H9 (cell line): ENCODE results near the gene GNL1. TPM values are rescaled to one million over a fixed set of nuclear protein-coding genes. Genes with fewer than 3 reads are reported as not detected.

Source experiments
- DNase-seq: peaks from one replicate; pipeline ENCODE4 v3.0.0-alpha.2; 2017
- H2AFZ ChIP-seq: one replicate; pipeline ENCODE4 v1.6.1; 2013; ENCODE audit warnings: mild to moderate bottlenecking, low read length, control low read depth, moderate library complexity
- H2AK5ac ChIP-seq: 2 replicates; pipeline ENCODE4 v1.6.1; 2013; ENCODE audit warnings: low read length, control low read depth, mixed read lengths; ENCODE audit not compliant: insufficient read length
- H2BK120ac ChIP-seq: one replicate; pipeline ENCODE4 v1.6.1; 2013; ENCODE audit warnings: low read depth, mild to moderate bottlenecking, low read length, control low read depth, inconsistent platforms; ENCODE audit not compliant: poor library complexity, severe bottlenecking
- H2BK12ac ChIP-seq: 2 replicates; pipeline ENCODE4 v1.6.1; 2013; ENCODE audit warnings: low read length, control low read depth, mixed read lengths, low read depth; ENCODE audit not compliant: insufficient read length
- H2BK15ac ChIP-seq: 2 replicates; pipeline ENCODE4 v1.6.1; 2013; ENCODE audit warnings: low read depth, low read length, control low read depth
- H2BK20ac ChIP-seq: one replicate; pipeline ENCODE4 v1.6.1; 2013; ENCODE audit warnings: low read depth, mild to moderate bottlenecking, low read length, control low read depth, inconsistent platforms; ENCODE audit not compliant: poor library complexity, severe bottlenecking
- H2BK5ac ChIP-seq: 2 replicates; pipeline ENCODE4 v1.6.1; 2013; ENCODE audit warnings: low read length, control low read depth, mixed read lengths; ENCODE audit not compliant: insufficient read length
- H3K14ac ChIP-seq: 2 replicates; pipeline ENCODE4 v1.6.1; 2013; ENCODE audit warnings: low read length, control low read depth; ENCODE audit not compliant: insufficient read depth
- H3K18ac ChIP-seq: 2 replicates; pipeline ENCODE4 v1.6.1; 2013; ENCODE audit warnings: low read depth, mild to moderate bottlenecking, mixed read lengths, low read length, control low read depth; ENCODE audit not compliant: insufficient read length
- H3K23ac ChIP-seq: 2 replicates; pipeline ENCODE4 v1.6.1; 2013; ENCODE audit warnings: low read length, control low read depth, mixed read lengths, low read depth; ENCODE audit not compliant: insufficient read length
- H3K23me2 ChIP-seq: 2 replicates; pipeline ENCODE4 v1.6.1; 2013; ENCODE audit warnings: low read depth, mild to moderate bottlenecking, mixed read lengths, low read length, control low read depth; ENCODE audit not compliant: insufficient read length, poor library complexity, severe bottlenecking
- H3K27ac ChIP-seq: 2 replicates; pipeline ENCODE4 v1.5.1; 2013; ENCODE audit warnings: low read length, control low read depth, mixed read lengths, low read depth; ENCODE audit not compliant: insufficient read length
- H3K27me3 ChIP-seq: 2 replicates; pipeline ENCODE4 v1.6.1; 2013; ENCODE audit warnings: low read length, control low read depth, inconsistent platforms; ENCODE audit not compliant: insufficient read depth
- H3K4ac ChIP-seq: 2 replicates; pipeline ENCODE4 v1.6.1; 2013; ENCODE audit warnings: low read depth, mild to moderate bottlenecking, control low read depth, inconsistent platforms, low read length, moderate library complexity
- H3K4me1 ChIP-seq: 2 replicates; pipeline ENCODE4 v1.6.1; 2013; ENCODE audit warnings: low read length, control low read depth, inconsistent platforms; ENCODE audit not compliant: insufficient read depth
- H3K4me2 ChIP-seq: 2 replicates; pipeline ENCODE4 v1.6.1; 2013; ENCODE audit warnings: low read length, control low read depth, mixed read lengths; ENCODE audit not compliant: insufficient read length, insufficient read depth
- H3K56ac ChIP-seq: 2 replicates; pipeline ENCODE4 v1.6.1; 2013; ENCODE audit warnings: low read depth, mild to moderate bottlenecking, mixed read lengths, low read length, control low read depth; ENCODE audit not compliant: insufficient read length
- H3K79me1 ChIP-seq: 2 replicates; pipeline ENCODE4 v1.6.1; 2013; ENCODE audit warnings: low read depth, mild to moderate bottlenecking, moderate library complexity, low read length, control low read depth, inconsistent platforms; ENCODE audit not compliant: insufficient read depth, poor library complexity, severe bottlenecking
- H3K79me2 ChIP-seq: 2 replicates; pipeline ENCODE4 v1.6.1; 2013; ENCODE audit warnings: low read length, control low read depth, inconsistent platforms; ENCODE audit not compliant: insufficient read depth
- H3K9ac ChIP-seq: 2 replicates; pipeline ENCODE4 v1.6.1; 2013; ENCODE audit warnings: low read length, control low read depth, mixed read lengths; ENCODE audit not compliant: insufficient read length; ENCODE audit errors: extremely low read depth
- H3K9me3 ChIP-seq: one replicate; pipeline ENCODE4 v1.6.1; 2013; ENCODE audit warnings: low read depth, low read length, inconsistent platforms; ENCODE audit not compliant: control insufficient read depth
- H3T11ph ChIP-seq: one replicate; pipeline ENCODE4 v1.6.1; 2013; ENCODE audit warnings: mild to moderate bottlenecking, low read length, control low read depth, inconsistent platforms
- H4K20me1 ChIP-seq: one replicate; pipeline ENCODE4 v1.6.1; 2013; ENCODE audit not compliant: control insufficient read depth, insufficient read length, insufficient read depth
- H4K5ac ChIP-seq: 2 replicates; pipeline ENCODE4 v1.6.1; 2013; ENCODE audit warnings: low read depth, mild to moderate bottlenecking, mixed read lengths, low read length, control low read depth; ENCODE audit not compliant: insufficient read length
- H4K8ac ChIP-seq: replicated peaks from 2 replicates; pipeline ENCODE4 v1.6.1; 2013; ENCODE audit warnings: low read length, control low read depth, mixed read lengths, low read depth; ENCODE audit not compliant: insufficient read length
- H4K91ac ChIP-seq: 2 replicates; pipeline ENCODE4 v1.6.1; 2013; ENCODE audit warnings: low read depth, mild to moderate bottlenecking, moderate library complexity, mixed read lengths, low read length, control low read depth; ENCODE audit not compliant: insufficient read length
- H3K27ac Mint-ChIP-seq, 3 experiments: 2 replicates in 2 of 3; 3 replicates in 1 of 3; pipeline ENCODE4 v1.8.0; 2020 to 2021; ENCODE audit warnings: mixed read lengths in 3 of 3, mild to moderate bottlenecking in 1 of 3, moderate library complexity in 1 of 3
- H3K27me3 Mint-ChIP-seq: 2 replicates; pipeline ENCODE4 v1.8.0; 2021; ENCODE audit warnings: low read depth, mild to moderate bottlenecking, moderate library complexity, mixed read lengths
- H3K36me3 Mint-ChIP-seq, 3 experiments: 2 replicates in 2 of 3; 3 replicates in 1 of 3; pipeline ENCODE4 v1.8.0; 2020 to 2021; ENCODE audit warnings: low read depth in 3 of 3, mixed read lengths in 3 of 3; ENCODE audit not compliant: insufficient read depth in 1 of 3
- H3K4me1 Mint-ChIP-seq, 2 experiments: 2 replicates each; pipeline ENCODE4 v1.8.0; 2020; ENCODE audit warnings: mixed read lengths in 2 of 2
- H3K4me3 Mint-ChIP-seq, 2 experiments: 2 replicates in 1 of 2; 3 replicates in 1 of 2; pipeline ENCODE4 v1.8.0; 2020 to 2021; ENCODE audit warnings: mild to moderate bottlenecking in 2 of 2, mixed read lengths in 2 of 2, moderate library complexity in 1 of 2
- H3K9me3 Mint-ChIP-seq, 2 experiments: 2 replicates in 1 of 2; 3 replicates in 1 of 2; pipeline ENCODE4 v1.8.0; 2020; ENCODE audit warnings: mild to moderate bottlenecking in 2 of 2, mixed read lengths in 2 of 2, moderate library complexity in 1 of 2
- CTCF ChIP-seq: fragments of 200-600 bp; sonication (generic); conservative IDR thresholded peaks from 3 replicates; pipeline ENCODE4 v1.8.0; 2021; ENCODE audit warnings: antibody characterized with exemption, mild to moderate bottlenecking
- WGBS: extraction: QIAGEN DNeasy Blood & Tissue Kit; methylation state at CpG from one replicate; pipeline ENCODE4 v1.1.7; 2013; ENCODE audit warnings: missing lambda C conversion rate, low lambda C conversion rate, mixed read lengths; ENCODE audit not compliant: insufficient read length; ENCODE audit errors: extremely low coverage; 5-methylcytosine and 5-hydroxymethylcytosine counted together
- total RNA-seq: library from RNA; stranded (reverse); gene quantifications from 2 replicates; pipeline ENCODE4 v1.2.1, GENCODE V29; 2021

The GNL1 gene
- total RNA-seq, 1 experiment from 2014 or later = 83.5 TPM

- H3K23me2 ChIP-seq = peaks cover 14% of the 10 kb centered on the region
- Mint-ChIP-seq H3K36me3 (peaks cover 28 to 67% (median 50%) of the 10 kb centered on the region in 3 experiments), H3K27me3 (no peaks in the 10 kb centered on the region), H3K4me3 (peak within 1 kb of the TSS; percentile 94 to 95), H3K9me3 (no peaks in the 10 kb centered on the region; a peak in 1 of 5 replicates), H3K27ac (peak within 1 kb of the TSS; percentile 100), H3K4me1 (peaks cover 15 to 17% of the 10 kb centered on the region in 2 experiments)
- H3K4ac ChIP-seq = no peak within 1 kb of the TSS; the same call in 1 of the 2 replicates
- H4K20me1 ChIP-seq = no peaks in the 10 kb centered on the region
- peak within 1 kb of the TSS; percentile 15 for H2BK5ac ChIP-seq
- peak; percentile 94 for DNase-seq
- H2BK20ac ChIP-seq = no peak within 1 kb of the TSS
- no peak within 1 kb of the TSS for H2BK15ac ChIP-seq
- H4K8ac ChIP-seq = peak within 1 kb of the TSS; percentile 32
- no peak within 1 kb of the TSS for H2BK12ac ChIP-seq
- peak within 1 kb of the TSS; percentile 50 for H4K5ac ChIP-seq
- H3K56ac ChIP-seq = no peak within 1 kb of the TSS
- peak within 1 kb of the TSS; percentile 98 for H3K18ac ChIP-seq
- H3K9me3 ChIP-seq = no peaks in the 10 kb centered on the region
- no peaks in the 10 kb centered on the region for H3K27me3 ChIP-seq
- peak within 1 kb of the TSS; percentile 22 for H3T11ph ChIP-seq
- H3K27ac ChIP-seq = peak within 1 kb of the TSS; percentile 56
- H3K4me2 ChIP-seq = peak within 1 kb of the TSS; percentile 82
- peaks cover 5% of the 10 kb centered on the region; the same call in 1 of the 2 replicates for H3K79me2 ChIP-seq
- H3K4me1 ChIP-seq = no peaks in the 10 kb centered on the region
- WGBS = no CpG with 5 or more reads among the region's 42 CpGs
- H2BK120ac ChIP-seq = no peak within 1 kb of the TSS
- H3K9ac ChIP-seq = peak within 1 kb of the TSS; percentile 81
- no peak within 1 kb of the TSS for H2AFZ ChIP-seq
- H3K23ac ChIP-seq = no peak within 1 kb of the TSS
- peaks cover 2% of the 10 kb centered on the region for H3K79me1 ChIP-seq
- H4K91ac ChIP-seq = no peak within 1 kb of the TSS
- peak within 1 kb of the TSS; percentile 92 for H3K14ac ChIP-seq
- no peak within 1 kb of the TSS for H2AK5ac ChIP-seq
- no peak for TF ChIP-seq CTCF
These were observed 805 bp upstream of the GNL1 start, which contains the start of gene PRR3 for GRCh38 chr6:30556906-30557682. TSS of gene PRR3 (plus strand) at chr6:30557295. CDS start at chr6:30557345, 50 bp downstream.
